NB4 (cell line): Measurements from ENCODE around the gene DNAAF8.

Experiments used
- DNase-seq: peaks from one replicate; pipeline ENCODE4 v3.0.0; 2010; ENCODE audit warnings: low read depth
- H3K4me3 ChIP-seq: one replicate; pipeline ENCODE4 v1.5.1; 2011; ENCODE audit warnings: mild to moderate bottlenecking, low read depth, low read length, moderate library complexity
- CTCF ChIP-seq: IDR thresholded peaks from one replicate; pipeline ENCODE4 v1.5.1; 2012; ENCODE audit warnings: low read depth, low read length
- MAX ChIP-seq: IDR thresholded peaks from 2 replicates; pipeline ENCODE4 v1.6.1; 2011; ENCODE audit warnings: low read depth, low read length
- MYC ChIP-seq: IDR thresholded peaks from 2 replicates; pipeline ENCODE4 v1.6.1; 2011; ENCODE audit warnings: low read depth, low read length
- POLR2A ChIP-seq: IDR thresholded peaks from 2 replicates; pipeline ENCODE4 v1.6.1; 2011; ENCODE audit warnings: mild to moderate bottlenecking; ENCODE audit not compliant: insufficient read length; ENCODE audit errors: extremely low read depth

Gene DNAAF8

GRCh38 chr16:4750896-4751295 lies 16.6 kb downstream of the DNAAF8 start:
- H3K4me3 ChIP-seq: no peak overlapping the region
- TF ChIP-seq MAX: no peak
- TF ChIP-seq MYC: no peak
- DNase-seq: no peak

- DNase-seq: no peak
- H3K4me3 ChIP-seq: no peak overlapping the region
- TF ChIP-seq MAX (no peak), MYC (no peak), CTCF (no peak), POLR2A (no peak)
These were observed 18.2 kb downstream of the DNAAF8 start for GRCh38 chr16:4752351-4753100.

GRCh38 chr16:4753227-4753626 lies 18.9 kb downstream of the DNAAF8 start:
- DNase-seq: no peak
- TF ChIP-seq MYC: no peak
- TF ChIP-seq CTCF: no peak
- TF ChIP-seq MAX: no peak
- no peak for TF ChIP-seq POLR2A
- H3K4me3 ChIP-seq: no peak overlapping the region

- no peak overlapping the region for H3K4me3 ChIP-seq
- no peak for DNase-seq
- TF ChIP-seq POLR2A: no peak
- TF ChIP-seq CTCF: no peak
- TF ChIP-seq MAX: no peak
- no peak for TF ChIP-seq MYC
These were observed 20.5 kb downstream of the DNAAF8 start for GRCh38 chr16:4754865-4755264.

- H3K4me3 ChIP-seq: no peak overlapping the region
- DNase-seq: no peak
- TF ChIP-seq CTCF (no peak), MYC (no peak), MAX (no peak), POLR2A (no peak)
These were observed 21.4 kb downstream of the DNAAF8 start for GRCh38 chr16:4755687-4756086.

GRCh38 chr16:4760221-4760910 lies 26.0 kb downstream of the DNAAF8 start:
- no peak overlapping the region for H3K4me3 ChIP-seq
- no peak for DNase-seq
- no peak for TF ChIP-seq MYC
- no peak for TF ChIP-seq POLR2A
- TF ChIP-seq CTCF: no peak
- no peak for TF ChIP-seq MAX
